Activated T-helper 1 cell treated with Interleukin-2 at 50 U/mL for 16 hours (primary cell): ENCODE results near the gene CEACAM19.
"Not testable (repeated sequence)": the region's sequence is repeated elsewhere in the genome, so short reads cannot be mapped to it uniquely, and the experiment has no call there.

ENCODE experiments used
- DNase-seq: peaks from one replicate; pipeline ENCODE4 v3.0.0-alpha.2; 2020; ENCODE audit warnings: low read depth

CEACAM19 gene

DNA sequence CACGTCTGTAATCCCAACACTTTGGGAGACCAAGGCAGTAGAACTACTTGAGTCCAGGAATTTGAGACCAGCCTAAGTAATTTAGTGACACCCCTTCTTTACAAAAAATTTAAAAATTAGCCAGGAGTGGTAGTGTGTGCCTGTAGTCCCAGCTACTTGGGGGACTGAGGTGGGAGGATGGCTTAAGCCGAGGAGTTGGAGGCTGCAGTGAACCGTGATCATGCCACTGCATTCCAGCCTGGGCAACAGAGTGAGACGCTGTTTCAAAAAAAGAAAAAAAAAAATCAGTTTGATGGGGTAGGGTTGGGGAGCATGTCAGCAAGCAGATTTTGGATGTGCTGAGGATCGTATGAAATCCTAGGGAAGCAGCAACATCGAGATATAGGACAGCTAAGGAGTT, 4.2 kb downstream of the CEACAM19 start:
- no peak for DNase-seq

DNA sequence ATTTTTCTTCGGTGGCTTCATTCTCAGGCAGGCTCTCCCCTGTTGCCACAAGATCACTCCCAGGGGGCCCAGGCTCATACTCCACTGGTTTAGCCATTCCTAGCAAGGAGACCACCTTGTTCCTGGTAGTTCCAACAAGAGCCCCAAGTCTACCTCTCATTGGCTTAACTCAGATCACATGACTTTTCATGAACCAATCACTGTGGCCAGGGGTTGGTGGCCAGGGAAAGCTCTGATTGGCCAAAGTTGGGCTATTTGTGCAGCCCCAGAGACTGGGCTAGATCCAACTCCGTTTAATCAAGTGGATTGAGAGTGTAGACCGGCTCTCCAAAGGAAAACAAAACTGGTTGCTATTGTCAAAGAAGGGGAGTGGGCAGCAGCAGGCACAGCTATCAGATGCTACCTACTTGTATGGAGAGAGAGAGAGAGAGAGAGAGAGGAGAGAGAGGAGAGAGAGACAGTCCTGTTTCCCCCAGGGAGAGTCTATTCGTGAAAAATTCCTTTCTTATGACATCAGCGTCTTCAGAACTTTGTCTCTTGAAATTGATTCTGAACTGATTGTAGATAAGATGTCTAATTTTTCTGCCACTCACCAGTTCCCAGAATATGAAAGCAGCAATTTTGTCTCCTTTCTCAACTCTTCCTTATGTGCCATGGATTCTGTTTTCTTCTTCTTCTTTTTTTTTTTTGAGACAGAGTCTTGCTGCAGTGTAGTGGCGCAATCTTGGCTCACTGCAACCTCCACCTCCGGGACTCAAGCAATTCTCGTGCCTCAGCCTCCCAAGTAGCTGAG, 5.9 kb downstream of the CEACAM19 start:
- no peak for DNase-seq

DNA sequence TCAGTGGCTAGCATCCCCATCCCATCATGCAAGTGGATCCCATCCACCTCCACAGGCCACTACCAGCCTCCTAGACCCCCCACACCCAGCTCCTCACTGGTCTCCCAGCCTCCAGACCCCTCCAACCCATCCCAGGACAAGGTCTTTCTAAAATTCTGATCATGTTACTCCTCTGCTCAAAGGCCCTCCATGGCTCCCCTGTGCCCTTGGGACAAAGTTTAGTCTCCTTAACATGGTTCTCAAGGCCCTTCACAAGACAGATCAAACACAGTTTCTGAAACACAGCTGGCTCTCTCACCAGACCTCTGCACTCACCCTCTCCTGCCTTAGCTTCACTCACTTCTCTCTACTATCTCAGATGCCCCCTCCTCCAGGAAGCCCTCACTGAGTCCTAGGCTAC, 9.3 kb downstream of the CEACAM19 start:
- no peak for DNase-seq

DNA sequence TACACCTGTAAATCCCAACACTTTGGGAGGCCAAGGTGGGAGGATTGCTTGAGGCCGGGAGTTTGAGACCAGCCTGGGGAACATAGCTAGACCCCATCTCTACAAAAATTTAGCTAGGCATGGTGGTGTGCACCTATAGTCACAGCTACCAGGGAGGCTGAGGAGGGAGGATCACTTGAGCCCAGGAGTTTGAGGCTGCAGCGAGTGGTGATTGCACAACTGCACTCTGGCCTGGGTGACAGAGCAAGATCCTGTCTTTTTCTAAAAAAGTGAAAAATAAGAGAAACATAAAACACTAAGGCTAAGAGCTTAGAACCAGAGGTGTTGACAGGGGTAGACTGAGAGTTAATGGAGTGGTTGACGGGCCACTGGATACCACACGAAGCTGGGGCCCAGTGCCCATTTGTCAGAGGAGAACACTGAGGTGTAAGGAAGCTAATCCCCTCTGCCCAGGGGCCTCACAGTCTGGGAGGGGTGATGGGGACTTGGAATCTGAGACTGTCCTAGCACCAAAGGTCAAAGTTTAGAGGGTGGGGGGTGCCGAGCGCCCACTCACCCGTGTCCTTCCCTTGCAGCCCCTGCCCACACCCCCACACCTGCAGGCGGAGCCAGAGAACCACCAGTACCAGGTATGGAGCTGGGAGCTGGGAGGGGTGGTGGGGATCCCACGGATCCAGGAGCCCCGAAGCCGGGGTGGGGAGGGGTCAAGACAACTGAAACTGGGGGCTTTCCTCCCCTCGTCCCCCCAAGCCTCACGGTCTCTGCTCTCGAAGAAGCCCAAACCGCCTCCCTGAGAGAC, 10.9 kb downstream of the CEACAM19 start:
- no peak for DNase-seq

DNA sequence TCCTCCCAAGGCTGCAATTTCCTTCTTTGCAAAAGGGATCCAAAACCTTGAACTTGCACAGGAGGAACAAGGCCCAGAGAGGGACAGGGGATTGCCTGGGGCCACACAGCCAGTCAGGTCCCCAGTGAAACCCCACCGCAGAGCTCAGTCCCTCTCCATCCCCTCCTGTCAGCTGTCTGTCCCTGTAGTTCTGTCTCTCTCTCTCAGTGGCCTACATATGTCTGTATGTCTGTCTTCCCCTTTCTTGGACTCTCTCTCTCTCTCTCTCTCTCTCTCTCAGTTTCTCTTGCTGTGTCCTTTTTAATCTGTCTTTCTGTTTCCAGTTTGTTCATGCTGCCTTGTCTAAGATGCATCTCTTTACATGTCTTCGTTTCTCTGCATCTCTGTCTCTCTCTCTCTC, 11.5 kb downstream of the CEACAM19 start:
- no peak for DNase-seq

DNA sequence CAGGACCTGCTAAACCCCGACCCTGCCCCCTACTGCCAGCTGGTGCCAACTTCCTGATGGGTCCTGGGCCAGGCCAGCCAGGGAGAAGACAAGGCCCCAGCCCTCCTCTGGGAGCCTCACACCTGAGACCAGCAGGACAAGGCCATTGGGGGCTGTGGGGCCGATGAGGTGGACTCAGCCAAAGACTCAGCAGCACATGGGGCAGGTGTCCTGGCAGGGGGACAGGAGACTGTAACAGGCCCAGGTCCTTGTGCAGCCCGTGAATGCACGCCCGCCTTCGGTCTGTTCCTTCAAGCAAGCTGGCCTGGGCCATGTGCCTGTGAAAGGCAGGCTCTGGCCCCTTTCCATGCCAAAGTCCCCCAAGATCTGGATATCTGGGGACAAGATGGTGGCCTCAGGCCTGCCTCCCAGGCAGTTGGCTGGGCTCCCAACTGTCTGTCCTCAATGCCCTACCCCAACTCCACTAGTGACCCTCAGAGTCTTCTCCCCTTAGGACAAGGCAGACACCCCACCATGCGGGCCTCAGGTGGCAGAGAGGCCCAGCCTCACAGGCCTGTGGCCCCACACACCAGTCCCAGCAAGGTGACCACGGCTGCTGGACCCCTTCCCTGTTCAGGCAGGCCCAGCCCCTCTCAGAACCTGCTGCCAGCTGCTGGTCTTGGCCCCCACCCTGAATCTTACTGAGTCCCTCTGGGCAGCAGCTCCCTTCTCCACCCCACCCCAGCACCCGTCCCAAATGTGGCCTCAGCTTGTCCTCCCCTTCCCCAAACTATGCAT, 12.3 kb downstream of the CEACAM19 start:
- DNase-seq, result no peak

DNA sequence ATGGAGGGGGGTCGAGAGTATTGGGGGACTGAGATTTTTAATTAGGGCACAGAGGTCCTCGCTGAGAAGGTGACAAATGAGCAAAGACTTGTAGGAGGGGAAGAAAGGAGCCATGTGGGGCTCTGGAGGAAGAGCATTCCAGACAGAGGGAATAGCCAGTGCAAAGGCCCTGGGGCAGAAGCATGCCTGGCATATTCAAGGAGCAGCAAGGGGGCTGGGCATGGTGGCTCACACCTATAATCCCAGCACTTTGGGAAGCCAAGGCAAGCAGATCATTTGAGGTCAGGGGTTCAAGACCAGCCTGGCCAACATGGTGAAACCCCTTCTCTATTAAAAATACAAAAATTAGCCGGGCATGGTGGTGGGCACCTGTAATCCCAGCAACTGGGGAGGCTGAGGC, 13.1 kb downstream of the CEACAM19 start:
- DNase-seq, result not testable (repeated sequence)

DNA sequence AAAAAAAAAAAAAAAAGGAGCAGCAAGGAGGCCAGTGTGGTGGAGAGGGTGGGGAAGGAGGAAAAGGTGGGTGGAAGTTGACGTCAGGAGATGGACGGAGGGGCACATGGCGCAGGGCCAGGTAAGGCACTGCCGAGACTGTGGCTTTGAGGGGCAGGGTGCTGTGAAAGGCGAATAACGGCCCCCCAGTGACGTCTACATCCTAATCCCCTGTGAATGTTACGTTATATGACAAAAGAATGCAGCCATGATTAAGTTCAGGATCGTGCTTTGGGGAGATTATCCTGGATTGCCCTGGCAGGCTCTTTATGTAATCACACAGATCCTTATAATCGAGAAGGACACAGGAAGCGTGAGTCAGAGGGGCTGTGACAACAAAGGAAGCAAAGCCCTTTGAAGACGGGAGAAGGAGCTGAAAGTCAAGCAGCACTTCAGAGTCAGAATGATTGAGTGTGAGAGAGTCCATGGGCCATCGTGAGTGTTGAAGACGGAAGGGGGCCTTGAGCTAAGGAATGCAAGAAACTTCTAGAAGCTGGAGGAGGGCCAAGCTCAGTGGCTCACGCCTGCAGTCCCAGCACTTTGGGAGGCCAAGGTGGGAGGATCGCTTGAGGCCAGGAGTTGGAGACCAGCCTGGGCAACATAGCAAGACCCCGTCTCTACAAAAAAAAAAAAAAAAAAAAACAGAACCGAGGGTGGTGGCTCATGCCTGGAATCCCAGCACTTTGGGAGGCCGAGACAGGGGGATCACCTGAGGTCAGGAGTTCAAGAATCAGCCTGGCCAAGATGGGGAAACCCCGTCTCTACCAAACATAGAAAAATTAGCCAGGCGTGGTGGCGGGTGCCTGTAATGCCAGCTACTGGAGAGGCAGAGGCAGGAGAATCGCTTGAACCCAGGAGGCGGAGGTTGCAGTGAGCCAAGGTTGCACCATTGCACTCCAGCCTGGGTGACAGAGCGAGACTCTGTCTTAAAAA, 13.9 kb downstream of the CEACAM19 start:
- DNase-seq, result no peak

DNA sequence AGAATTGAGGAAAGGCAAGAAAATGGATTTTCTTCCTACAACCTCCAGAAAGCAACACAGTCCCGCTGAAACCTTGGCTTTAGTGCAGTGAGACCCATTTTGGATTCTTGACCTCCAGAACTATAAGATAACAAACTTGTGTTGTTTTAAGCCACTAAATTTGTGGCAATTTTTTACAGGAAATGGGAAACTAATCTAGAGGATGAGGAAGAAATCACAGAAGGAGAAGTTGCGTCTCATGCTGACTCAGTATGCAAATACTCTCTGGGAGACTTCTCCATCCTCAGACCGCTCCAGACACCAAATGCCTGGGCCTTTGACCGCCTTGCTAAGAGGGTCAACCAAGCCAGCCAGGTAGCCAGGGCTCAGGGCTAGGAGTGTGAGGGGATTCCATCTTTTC, 14.6 kb downstream of the CEACAM19 start:
- DNase-seq, result no peak

DNA sequence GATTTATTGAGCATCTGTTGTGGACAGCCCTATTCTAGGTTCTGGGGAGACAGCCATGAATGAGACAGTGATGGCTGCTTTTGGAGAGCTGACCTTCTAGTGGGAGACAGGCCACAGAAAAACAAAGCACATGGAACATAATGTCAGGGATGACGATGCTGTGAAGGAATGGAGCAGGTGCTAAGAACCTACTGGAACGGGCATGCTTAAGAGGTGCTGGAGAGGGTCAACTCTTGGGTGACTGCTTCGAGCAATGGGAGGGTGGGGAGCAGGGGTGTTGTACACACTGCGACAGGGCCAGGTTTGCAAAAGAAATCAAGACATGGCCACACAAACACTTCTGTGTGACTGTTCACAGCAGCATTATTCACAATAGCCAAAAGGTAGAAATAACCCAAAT, 15.6 kb downstream of the CEACAM19 start:
- no peak for DNase-seq

DNA sequence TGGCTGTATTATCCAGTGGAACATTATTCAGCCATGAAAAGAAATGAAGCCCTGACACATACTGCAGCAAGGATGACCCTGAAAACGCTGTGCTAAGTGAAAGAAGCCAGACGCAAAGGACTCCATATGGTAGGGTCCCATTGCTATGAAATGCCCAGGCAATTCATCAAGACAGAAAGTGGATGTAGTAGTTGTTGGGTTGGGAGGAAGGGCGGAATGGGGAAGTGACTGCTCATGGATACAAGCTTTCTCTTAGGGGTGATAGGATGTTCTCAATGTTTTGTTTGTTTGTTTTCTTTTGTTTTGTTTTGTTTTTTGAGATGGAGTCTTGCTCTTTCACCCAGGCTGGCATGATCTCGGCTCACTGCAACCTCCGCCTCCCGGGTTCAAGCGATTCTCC, 16.6 kb downstream of the CEACAM19 start:
- no peak for DNase-seq

DNA sequence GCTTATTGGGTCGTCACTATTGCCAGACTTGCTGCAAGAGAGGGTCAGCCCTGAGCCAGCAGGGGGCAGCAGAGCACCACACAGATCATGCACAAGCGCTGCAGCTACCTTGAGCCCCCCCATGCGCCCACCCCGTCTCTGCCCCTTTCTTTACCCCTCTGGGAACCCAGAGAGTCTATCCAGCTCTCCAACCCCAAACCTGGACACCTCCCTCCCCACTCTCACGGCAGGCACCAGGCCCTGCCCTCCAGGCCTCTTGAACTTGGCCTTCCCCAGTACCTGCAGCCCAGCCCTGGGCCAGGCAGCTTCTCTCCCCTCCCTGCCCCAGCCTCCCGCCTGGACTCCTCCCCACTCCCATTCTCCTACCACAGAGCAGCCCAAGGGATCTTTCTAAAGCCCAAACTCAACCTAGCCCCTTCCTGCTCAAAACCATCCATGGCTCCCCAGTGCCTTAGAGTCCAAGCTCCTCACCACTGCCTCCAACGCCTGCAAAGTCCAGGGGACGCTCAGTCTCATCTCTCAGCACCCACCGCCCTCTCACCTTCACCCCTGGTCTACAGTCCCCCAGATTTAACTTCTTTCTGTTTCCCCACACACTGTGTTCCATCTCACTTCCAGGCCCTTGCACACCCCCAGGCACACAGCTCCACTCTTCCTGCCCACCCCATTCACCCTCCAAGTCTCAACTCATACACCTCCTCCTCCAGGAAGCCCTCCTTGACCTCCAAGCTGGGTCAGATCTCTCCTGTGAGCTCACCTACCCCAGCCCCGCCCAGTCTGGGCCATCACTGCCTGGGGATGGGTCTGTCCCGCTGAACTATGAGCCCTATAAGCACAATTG, 18.2 kb downstream of the CEACAM19 start:
- DNase-seq, result peak; percentile 58

DNA sequence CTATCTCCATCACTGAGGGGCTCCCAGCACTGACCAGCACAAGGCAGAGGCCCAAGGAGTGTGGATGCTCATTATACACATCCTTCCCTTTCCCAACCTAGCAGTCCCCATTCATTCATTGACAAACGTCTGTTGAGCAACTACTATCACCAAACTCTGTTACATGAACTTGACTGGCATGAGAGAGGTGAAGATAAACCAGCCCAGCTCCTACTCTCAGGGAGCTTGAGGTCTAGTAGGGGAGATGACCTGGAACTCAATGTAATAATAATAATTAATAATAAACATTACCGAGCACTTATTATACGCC, 18.8 kb downstream of the CEACAM19 start:
- no peak for DNase-seq

DNA sequence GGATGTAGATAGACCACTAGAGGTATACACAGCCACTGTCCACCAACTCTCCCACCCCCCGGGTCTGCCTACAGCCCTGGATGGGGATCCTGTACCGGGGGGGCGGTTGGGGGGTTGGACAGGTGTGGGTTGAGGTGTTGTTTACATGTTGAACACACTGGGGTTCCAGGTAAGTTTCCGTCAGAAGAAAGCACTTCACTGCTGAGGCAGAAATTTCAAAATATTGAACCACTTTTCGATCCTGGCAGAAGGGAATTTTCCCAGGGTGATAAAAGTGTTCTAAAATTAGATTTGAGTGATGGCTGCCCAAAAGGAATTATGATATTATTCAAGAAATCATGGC, 21.1 kb downstream of the CEACAM19 start:
- no peak for DNase-seq

DNA sequence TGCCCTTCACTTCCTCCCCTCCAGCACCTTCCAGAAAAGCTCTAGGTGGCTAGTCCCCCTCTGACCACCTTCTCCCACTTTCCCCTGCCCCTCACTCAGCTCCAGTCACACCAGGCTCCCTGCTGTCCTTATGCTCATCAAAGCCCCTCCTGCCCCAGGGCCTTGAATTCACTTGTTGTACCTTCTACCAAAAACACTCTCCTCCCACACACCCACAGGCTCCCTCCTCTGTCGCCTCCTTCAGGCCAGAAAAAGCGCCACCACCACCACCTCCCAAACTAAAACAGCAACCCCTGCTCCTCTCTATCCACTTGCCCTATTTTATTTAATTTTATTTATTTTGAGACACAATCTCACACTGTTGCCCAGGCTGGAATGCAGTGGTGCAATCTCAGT, 22.9 kb downstream of the CEACAM19 start:
- DNase-seq, result no peak

DNA sequence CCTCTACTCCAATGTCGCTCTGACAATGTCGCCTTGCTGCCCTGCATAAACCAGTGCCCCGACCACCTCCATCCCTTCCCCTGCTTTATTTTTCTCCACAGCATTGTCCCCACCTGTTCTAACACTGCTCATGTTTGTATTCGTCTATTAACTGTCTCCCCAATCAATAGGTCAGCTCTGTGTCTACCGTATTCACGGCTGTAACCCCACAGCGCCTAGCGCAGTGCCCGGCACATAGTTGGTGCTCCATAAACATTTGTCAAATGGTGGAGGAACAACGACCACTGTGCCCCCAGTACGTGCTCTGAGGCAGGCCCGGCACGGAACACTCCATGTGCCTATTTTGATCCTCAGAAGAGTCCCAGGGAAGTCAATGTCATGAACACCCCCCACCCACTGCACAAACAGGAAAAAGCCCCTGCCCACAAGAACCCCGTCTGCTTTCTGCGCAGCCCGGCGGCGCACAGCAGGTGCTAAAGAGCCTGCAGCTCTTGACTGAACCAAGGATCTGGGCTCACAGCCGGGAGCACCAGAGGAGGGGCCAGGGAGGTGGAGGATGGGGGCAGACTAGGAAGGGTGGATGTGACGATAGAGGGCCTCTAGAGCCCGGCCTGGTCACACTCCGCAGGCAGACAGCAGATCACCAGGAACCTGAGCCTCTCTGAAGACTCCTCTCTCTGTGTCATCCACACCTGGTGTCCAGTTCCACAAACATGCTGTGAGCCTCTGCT, 25.8 kb downstream of the CEACAM19 start:
- no peak for DNase-seq

DNA sequence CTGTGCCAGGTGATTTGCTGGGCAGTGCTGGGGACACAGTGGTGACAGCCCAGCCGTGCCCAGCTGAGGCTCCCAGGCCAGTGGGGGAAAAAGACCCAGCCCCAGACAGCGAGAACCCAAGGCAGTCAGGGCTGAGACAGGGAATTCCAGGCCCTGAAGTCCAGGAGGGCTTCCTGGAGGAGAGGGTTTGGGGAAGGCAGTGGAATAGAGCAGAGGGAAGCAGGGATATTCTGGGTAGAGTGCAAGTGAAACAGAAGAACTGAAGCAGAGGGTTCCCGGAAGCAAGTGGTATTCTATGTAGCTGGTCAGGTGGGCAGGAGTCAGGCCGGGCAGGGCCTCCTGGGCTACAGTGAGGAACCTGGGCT, 26.4 kb downstream of the CEACAM19 start:
- DNase-seq, result no peak

DNA sequence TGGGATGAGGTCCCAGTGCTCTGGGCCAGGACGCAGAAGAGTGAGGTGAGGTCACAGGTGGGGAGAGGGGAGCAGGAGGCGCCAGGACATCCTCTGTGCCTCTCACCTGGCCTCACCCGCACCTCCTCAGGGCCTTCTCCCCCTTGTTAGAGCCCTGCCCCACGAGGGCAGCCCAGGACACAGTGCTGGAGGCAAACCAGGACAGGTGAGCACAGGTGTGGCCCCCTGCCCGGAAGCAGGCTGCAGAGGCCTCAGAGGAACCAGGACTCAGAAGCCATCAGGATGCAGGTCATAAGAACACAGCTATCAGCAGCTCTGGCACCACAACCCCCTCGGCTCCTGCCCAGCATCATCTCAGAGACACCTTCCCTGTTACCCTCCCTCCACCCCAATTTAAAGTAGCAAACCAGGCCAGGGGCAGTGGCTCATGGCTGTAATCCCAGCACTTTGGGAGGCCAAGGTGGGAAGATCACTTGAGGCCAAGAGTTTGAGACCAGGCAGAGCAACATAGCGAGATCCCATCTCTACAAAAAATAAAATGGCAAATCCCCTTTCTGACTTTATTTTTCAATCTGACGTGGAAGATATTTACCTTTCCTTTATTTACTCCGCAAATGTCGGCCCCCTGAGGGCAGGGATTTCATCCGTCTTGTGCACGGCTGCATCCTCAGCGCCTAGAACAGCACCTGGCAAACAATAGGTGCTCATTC, 27.4 kb downstream of the CEACAM19 start, which contains the start of gene CEACAM16:
Gene CEACAM16, plus strand, starts transcription at position 660 of the 710 bp plus-strand sequence. CDS start 2,306 bp downstream, outside the sequence.
- DNase-seq, result no peak

DNA sequence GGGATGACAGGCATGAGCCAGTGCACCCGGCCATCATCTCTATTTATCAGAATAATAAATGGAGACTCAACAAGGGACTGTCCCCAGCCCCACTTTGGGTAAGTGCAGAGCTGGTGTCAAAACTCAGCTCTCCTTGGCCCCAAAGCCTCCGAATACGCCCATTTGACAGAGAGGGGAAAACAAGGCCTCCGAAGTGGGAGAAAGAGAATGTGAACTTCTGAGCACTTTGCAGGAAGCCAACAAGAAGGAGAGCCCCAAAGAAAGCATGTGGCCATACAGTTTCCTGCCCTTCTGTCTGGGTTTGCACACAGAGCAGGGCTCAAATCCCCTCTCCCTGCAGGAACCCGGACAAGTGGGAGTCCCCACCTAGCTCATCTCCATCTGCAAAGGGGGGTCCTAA, 29.3 kb downstream of the CEACAM19 start:
- no peak for DNase-seq

DNA sequence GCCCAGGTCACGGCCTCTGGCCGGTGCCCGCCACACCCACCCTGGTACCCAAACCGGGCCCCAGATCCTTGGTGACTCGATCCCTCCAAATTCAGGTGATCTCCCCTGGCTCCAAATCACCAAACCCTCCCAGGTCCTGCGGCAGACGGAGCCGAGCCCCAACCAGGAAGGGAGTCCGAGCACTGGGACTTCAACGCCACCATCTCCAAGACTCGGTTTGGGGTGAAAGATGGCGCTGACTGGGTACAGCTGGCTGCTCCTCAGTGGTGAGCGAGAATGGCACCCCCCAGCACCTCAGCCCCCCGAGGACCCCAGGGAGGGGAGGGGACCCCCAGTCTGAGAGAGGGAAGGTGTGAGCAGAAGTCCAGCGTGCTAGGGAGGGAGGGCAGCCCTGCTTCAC, 29.9 kb downstream of the CEACAM19 start:
- DNase-seq, result no peak
